IMR-90 (cell line): ENCODE measurements around the gene ENPP6. TPM values are rescaled to one million over a fixed set of nuclear protein-coding genes. Genes with fewer than 3 reads are reported as not detected.

Source experiments
- ATAC-seq: fragments of 200-7000 bp; cut with Tn5 transposase; 2 replicates; pipeline ENCODE4 v1.9.1; 2020; ENCODE audit warnings: low read depth, mild to moderate bottlenecking, moderate library complexity
- BruUV-seq: library from RNA; stranded (reverse); fragments of 400-500 nt; replicated peaks from 2 replicates; lab custom pipeline; 2021; lab: Mats Ljungman, UMichigan
- CTCF ChIA-PET: fragments of 300-600 bp; formaldehyde crosslinking; extraction: SDS; loops from one replicate; lab custom pipeline; 2021; ENCODE audit warnings: antibody characterized with exemption; lab: Yijun Ruan, JAX
- POLR2A ChIA-PET: fragments of 300-600 bp; sonication (Branson Sonifier 250); formaldehyde crosslinking; loops from one replicate; lab custom pipeline; 2022; ENCODE audit warnings: antibody characterized with exemption; ENCODE audit not compliant: unreplicated experiment; lab: Charles Lee
- DNase-seq: peaks from one replicate; pipeline ENCODE4 v3.0.0; 2013
- H2AFZ ChIP-seq: replicated peaks from 2 replicates; pipeline ENCODE3; 2013; ENCODE audit warnings: low read length, mild to moderate bottlenecking; ENCODE audit not compliant: poor library complexity
- H2AK5ac ChIP-seq: 2 replicates; pipeline ENCODE4 v1.6.1; 2013; ENCODE audit warnings: low read depth, low read length, inconsistent platforms
- H2AK9ac ChIP-seq: replicated peaks from 2 replicates; pipeline ENCODE3; 2013; ENCODE audit warnings: mild to moderate bottlenecking, low read depth, low read length, moderate library complexity; ENCODE audit not compliant: poor library complexity
- H2BK120ac ChIP-seq: 2 replicates; pipeline ENCODE4 v1.6.1; 2013; ENCODE audit warnings: low read depth, low read length, inconsistent platforms
- H2BK15ac ChIP-seq: 3 replicates; pipeline ENCODE4 v1.6.1; 2013; ENCODE audit warnings: low read depth, low read length, inconsistent platforms
- H2BK20ac ChIP-seq: 2 replicates; pipeline ENCODE4 v1.6.1; 2013; ENCODE audit warnings: low read depth, mild to moderate bottlenecking, inconsistent platforms, low read length, moderate library complexity
- H2BK5ac ChIP-seq: 2 replicates; pipeline ENCODE4 v1.6.1; 2013; ENCODE audit warnings: mild to moderate bottlenecking, low read depth, low read length, inconsistent platforms; ENCODE audit not compliant: poor library complexity, severe bottlenecking
- H3K14ac ChIP-seq: replicated peaks from 2 replicates; pipeline ENCODE4 v1.6.1; 2013; ENCODE audit warnings: low read depth, low read length, inconsistent platforms
- H3K18ac ChIP-seq: 2 replicates; pipeline ENCODE4 v1.6.1; 2013; ENCODE audit warnings: low read depth, low read length, control low read depth
- H3K23ac ChIP-seq: 2 replicates; pipeline ENCODE4 v1.6.1; 2013; ENCODE audit warnings: low read depth, low read length, inconsistent platforms
- H3K27ac ChIP-seq: 2 replicates; pipeline ENCODE4 v1.5.1; 2013; ENCODE audit warnings: mild to moderate bottlenecking, control low read depth, low read length; ENCODE audit not compliant: insufficient read depth
- H3K27me3 ChIP-seq: 2 replicates; pipeline ENCODE4 v1.6.1; 2013; ENCODE audit warnings: low read length; ENCODE audit not compliant: control insufficient read depth, insufficient read depth
- H3K36me3 ChIP-seq: 2 replicates; pipeline ENCODE4 v1.6.1; 2013; ENCODE audit warnings: low read length, mixed read lengths; ENCODE audit not compliant: control insufficient read depth, insufficient read depth
- H3K4ac ChIP-seq: 2 replicates; pipeline ENCODE4 v1.6.1; 2013; ENCODE audit warnings: low read depth, low read length, inconsistent platforms
- H3K4me1 ChIP-seq: 2 replicates; pipeline ENCODE4 v1.6.1; 2013; ENCODE audit warnings: low read length, mixed read lengths; ENCODE audit not compliant: control insufficient read depth, insufficient read depth
- H3K4me2 ChIP-seq: 2 replicates; pipeline ENCODE4 v1.6.1; 2013; ENCODE audit warnings: low read depth, mild to moderate bottlenecking, control low read depth, low read length, moderate library complexity
- H3K4me3 ChIP-seq: 2 replicates; pipeline ENCODE4 v1.5.1; 2013; ENCODE audit warnings: low read depth, mild to moderate bottlenecking, control low read depth, low read length, moderate library complexity; ENCODE audit not compliant: insufficient read depth
- H3K56ac ChIP-seq: 2 replicates; pipeline ENCODE4 v1.6.1; 2013; ENCODE audit warnings: low read length, inconsistent platforms; ENCODE audit not compliant: insufficient read depth; ENCODE audit errors: extremely low read depth
- H3K79me1 ChIP-seq, 2 experiments: 2 replicates each; pipeline ENCODE4 v1.6.1; 2013; ENCODE audit warnings: low read length in 2 of 2, inconsistent platforms in 1 of 2, low read depth in 1 of 2
- H3K9ac ChIP-seq: 2 replicates; pipeline ENCODE4 v1.6.1; 2013; ENCODE audit warnings: low read depth, low read length, control low read depth
- H3K9me1 ChIP-seq: 2 replicates; pipeline ENCODE4 v1.6.1; 2013; ENCODE audit warnings: low read length, inconsistent platforms; ENCODE audit not compliant: insufficient read depth
- H3K9me3 ChIP-seq: 2 replicates; pipeline ENCODE4 v1.6.1; 2013; ENCODE audit warnings: low read length; ENCODE audit not compliant: control insufficient read depth, insufficient read depth
- H4K20me1 ChIP-seq: 2 replicates; pipeline ENCODE4 v1.6.1; 2013; ENCODE audit warnings: low read length, inconsistent platforms; ENCODE audit not compliant: insufficient read depth
- H4K5ac ChIP-seq: 2 replicates; pipeline ENCODE4 v1.6.1; 2013; ENCODE audit warnings: mild to moderate bottlenecking, low read depth, low read length, control low read depth
- H4K8ac ChIP-seq, 2 experiments: 2 replicates each; pipeline ENCODE4 v1.6.1; 2013; ENCODE audit warnings: low read depth in 2 of 2, low read length in 2 of 2, control low read depth in 1 of 2, inconsistent platforms in 1 of 2
- H4K91ac ChIP-seq: 2 replicates; pipeline ENCODE4 v1.6.1; 2013; ENCODE audit warnings: low read depth, low read length, inconsistent platforms; ENCODE audit not compliant: insufficient read depth
- BHLHE40 ChIP-seq: fragments of 150-350 bp; IDR thresholded peaks from 2 replicates; pipeline ENCODE4 v1.6.1; 2016; ENCODE audit warnings: mild to moderate bottlenecking, low read depth, low read length
- RAD21 ChIP-seq: IDR thresholded peaks from 2 replicates; pipeline ENCODE4 v1.6.1; 2012; ENCODE audit warnings: low read length, improper control_type of control experiment
- RFX5 ChIP-seq: IDR thresholded peaks from 2 replicates; pipeline ENCODE4 v1.8.0; 2012; ENCODE audit warnings: low read depth, mild to moderate bottlenecking, low read length, moderate library complexity
- SMC3 ChIP-seq: fragments of 150-350 bp; IDR thresholded peaks from 2 replicates; pipeline ENCODE4 v1.6.1; 2016; ENCODE audit warnings: low read depth, mild to moderate bottlenecking, antibody characterized with exemption, low read length, moderate library complexity
- WGBS, 2 experiments: methylation state at CpG; one replicate each; pipeline versions ENCODE4 v1.1.5 to v1.1.7; 2013; ENCODE audit warnings: missing lambda C conversion rate in 2 of 2; ENCODE audit not compliant: insufficient read length in 1 of 2; ENCODE audit errors: extremely low coverage in 2 of 2; 5-methylcytosine and 5-hydroxymethylcytosine counted together
- dilution Hi-C: fragments of 300-500 bp; cut with HindIII; formaldehyde crosslinking; loops from one replicate; pipeline ENCODE4 v1.14.3; 2018; ENCODE audit warnings: low sequenced_read_pairs; ENCODE audit not compliant: unreplicated experiment
- in situ Hi-C: fragments of 300-500 bp; cut with MboI; formaldehyde crosslinking; loops from 3 replicates; pipeline ENCODE4 v1.14.3; 2019; ENCODE audit warnings: low sequenced_read_pairs, inconsistent platforms, mixed read lengths
- intact Hi-C: fragments of 100-400 bp; cut with micrococcal nuclease; formaldehyde crosslinking; loops from 2 replicates; pipeline ENCODE4 v1.10.0; 2022
- polyA plus RNA-seq, 3 experiments: library from polyadenylated mRNA; depleted of rRNA; stranded (reverse); fragments of >200 nt; gene quantifications; 2 replicates each; pipeline ENCODE4 v1.2.3, GENCODE V29; 2012; ENCODE audit warnings: low replicate concordance in 1 of 3
- total RNA-seq: library from RNA; depleted of rRNA; stranded (reverse); fragments of >200 nt; gene quantifications from 2 replicates; pipeline ENCODE4 v1.2.3, GENCODE V29; 2012
- TF ChIP-seq, protein P1 (sequence below): fragments of 150-350 bp; IDR thresholded peaks from 2 replicates; pipeline ENCODE4 v1.6.1; 2017; ENCODE audit warnings: mild to moderate bottlenecking, antibody characterized with exemption, low read length, low read depth

The ENPP6 gene
- total and polyA plus RNA-seq, 2 of the 4 experiments (the other 2 are of a cell fraction) = not detected

DNA sequence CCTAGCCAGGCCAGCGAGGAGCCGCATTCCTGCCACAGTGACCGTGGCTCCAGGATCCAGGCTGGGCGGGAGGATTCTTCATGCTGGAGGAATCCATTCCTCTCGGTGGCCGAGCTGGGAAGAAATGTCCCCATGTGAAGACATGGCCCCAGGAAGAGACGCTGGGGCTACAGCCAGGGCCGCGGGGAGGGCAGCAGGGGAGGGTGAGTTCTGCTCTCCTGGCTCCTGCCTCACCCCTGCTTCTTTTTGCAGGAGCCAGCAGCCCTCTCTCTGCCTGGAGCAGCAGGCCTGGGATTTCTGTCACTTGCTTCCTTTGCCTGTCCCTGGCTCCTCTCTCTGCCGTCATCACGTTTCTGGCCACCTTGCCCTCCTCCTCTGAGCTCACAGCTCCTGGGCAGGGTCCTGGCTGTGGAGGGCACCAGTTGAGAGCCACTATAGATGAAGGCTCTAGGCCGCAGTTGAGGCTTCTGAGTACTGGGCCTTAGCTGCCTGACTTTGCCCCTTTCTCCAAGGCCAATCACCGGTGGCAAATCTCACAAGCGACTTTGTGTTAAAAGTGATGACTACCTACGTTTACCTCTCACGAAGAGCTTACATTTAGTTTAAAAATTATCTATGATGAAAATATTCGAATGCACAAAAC lies 48.3 kb downstream of the ENPP6 start:
- H2BK120ac ChIP-seq = no peak overlapping the region
- H3K14ac ChIP-seq = no peak overlapping the region
- H2BK15ac ChIP-seq = no peak overlapping the region
- no peak overlapping the region for H4K8ac ChIP-seq
- dilution Hi-C loops (no loop called here), in situ Hi-C loops (no loop called here), intact Hi-C loops (loop anchor here (2.0 to 10.0 kb wide), 5 partner anchors 182 to 695 kb away; partner anchors contain the start of gene STOX2)
- H3K23ac ChIP-seq = no peak overlapping the region
- CTCF ChIA-PET = interaction anchor here (1.2 kb wide), 1 partner anchor 328 kb away, joined by 9 read pairs; no protein-coding TSS in a partner anchor
- peaks cover 5% of the 10 kb centered on the region; the same call in 1 of the 2 replicates for H3K4me1 ChIP-seq
- POLR2A ChIA-PET = no interaction called here
- H2BK5ac ChIP-seq = no peak overlapping the region
- H4K91ac ChIP-seq = no peak overlapping the region
- no peak for DNase-seq
- H2AK9ac ChIP-seq = no peak overlapping the region
- H3K56ac ChIP-seq = no peak overlapping the region
- H3K27ac ChIP-seq = no peak overlapping the region
- H4K20me1 ChIP-seq = no peaks in the 10 kb centered on the region
- no peak overlapping the region for H4K5ac ChIP-seq
- WGBS, 2 experiments = 84% methylated on average over 5 of the region's 17 CpGs; no CpG with 5 or more reads in 1 of the 2 experiments
- ATAC-seq = no peak
- H3K9ac ChIP-seq = no peak overlapping the region
- no peak overlapping the region for H3K4ac ChIP-seq
- no peak overlapping the region for H2BK20ac ChIP-seq
- H3K9me3 ChIP-seq = no peaks in the 10 kb centered on the region
- no TSS peak for BruUV-seq
- H3K18ac ChIP-seq = no peak overlapping the region
- no peaks in the 10 kb centered on the region for H3K9me1 ChIP-seq
- no peak overlapping the region for H3K4me3 ChIP-seq
- H3K79me1 ChIP-seq = no peaks in the 10 kb centered on the region
- H3K4me2 ChIP-seq = no peak overlapping the region
- no peak overlapping the region for H2AFZ ChIP-seq
- peaks cover 4% of the 10 kb centered on the region; the same call in 1 of the 2 replicates for H3K27me3 ChIP-seq
- TF ChIP-seq, protein P1, sequence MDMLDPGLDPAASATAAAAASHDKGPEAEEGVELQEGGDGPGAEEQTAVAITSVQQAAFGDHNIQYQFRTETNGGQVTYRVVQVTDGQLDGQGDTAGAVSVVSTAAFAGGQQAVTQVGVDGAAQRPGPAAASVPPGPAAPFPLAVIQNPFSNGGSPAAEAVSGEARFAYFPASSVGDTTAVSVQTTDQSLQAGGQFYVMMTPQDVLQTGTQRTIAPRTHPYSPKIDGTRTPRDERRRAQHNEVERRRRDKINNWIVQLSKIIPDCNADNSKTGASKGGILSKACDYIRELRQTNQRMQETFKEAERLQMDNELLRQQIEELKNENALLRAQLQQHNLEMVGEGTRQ = no peak
- no peak for TF ChIP-seq RFX5
- no peak for TF ChIP-seq RAD21
- TF ChIP-seq SMC3 = no peak
- TF ChIP-seq BHLHE40 = no peak
- no peaks in the 10 kb centered on the region for H3K36me3 ChIP-seq
- H2AK5ac ChIP-seq = no peak overlapping the region
